Activated T-cell treated with anti-CD3 and anti-CD28 coated beads for 4 hours (primary cell): ENCODE results near the gene NPTX2.

Experiments
- DNase-seq: peaks from one replicate; pipeline ENCODE4 v3.0.0-alpha.2; 2020

NPTX2 gene

GRCh38 chr7:98619450-98620321 lies 2.6 kb downstream of the NPTX2 start:
- DNase-seq: no peak

- DNase-seq: no peak
Observed at GRCh38 chr7:98621573-98622482, 4.7 kb downstream of the NPTX2 start.

DNA sequence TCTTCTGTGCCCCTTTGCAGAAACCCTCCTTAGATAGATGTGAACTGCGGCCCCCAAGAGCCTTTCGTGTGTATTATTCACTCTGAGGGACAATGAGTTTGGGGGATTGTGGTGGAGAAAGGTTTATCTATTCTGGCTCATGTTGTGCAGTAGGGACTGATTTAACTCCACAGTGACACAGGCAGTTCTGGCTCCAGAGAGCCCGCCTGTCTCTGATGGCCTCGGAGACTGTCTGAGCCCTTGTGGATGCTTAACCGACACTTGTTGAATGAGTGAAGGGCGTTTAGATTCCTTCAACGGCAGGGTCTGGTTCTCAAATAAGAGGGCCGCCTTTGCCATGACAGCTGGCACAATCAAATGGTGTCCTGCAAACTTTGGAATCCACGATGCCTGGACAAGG lies 5.8 kb downstream of the NPTX2 start:
- DNase-seq: no peak

DNA sequence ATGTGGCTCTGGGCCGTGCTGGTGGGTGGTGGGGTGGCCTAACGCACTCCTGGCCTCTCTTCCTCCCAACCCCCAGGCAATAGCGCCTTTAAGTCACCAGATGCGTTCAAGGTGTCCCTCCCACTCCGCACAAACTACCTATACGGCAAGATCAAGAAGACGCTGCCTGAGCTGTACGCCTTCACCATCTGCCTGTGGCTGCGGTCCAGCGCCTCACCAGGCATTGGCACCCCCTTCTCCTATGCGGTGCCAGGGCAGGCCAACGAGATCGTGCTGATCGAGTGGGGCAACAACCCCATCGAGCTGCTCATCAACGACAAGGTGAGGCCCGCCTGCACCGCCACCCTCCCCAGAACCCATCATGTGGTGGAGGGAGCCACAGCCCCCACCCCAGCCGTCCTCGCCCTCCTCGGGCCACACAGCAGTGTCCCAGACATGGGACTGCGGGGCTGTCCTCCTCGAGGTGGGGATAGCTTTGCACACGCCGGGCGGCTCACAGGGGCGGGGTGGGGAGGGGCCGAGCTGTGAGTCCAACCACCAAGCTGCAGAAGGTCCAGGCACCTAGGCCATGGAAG lies 7.8 kb downstream of the NPTX2 start:
- DNase-seq: no peak

GRCh38 chr7:98626460-98627412 lies 9.7 kb downstream of the NPTX2 start:
- no peak for DNase-seq

DNA sequence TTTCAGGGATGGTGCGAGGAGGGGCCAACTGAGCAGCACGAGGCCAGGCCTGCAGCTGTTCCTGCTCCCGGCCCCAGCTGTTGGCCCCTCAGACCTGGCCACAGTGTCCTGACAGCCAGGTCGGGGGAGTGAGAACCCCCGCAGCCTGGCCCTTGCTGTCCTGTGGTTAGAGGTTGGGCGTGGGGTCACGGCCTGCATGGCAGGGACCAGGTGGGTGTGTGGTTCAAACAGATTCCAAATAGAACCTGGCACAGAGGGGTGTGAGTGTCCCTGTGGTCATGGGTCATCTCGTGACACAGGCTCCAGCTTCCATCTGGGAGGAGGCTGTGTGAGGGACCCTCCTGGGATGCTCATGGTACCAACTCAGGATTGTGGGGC lies 10.3 kb downstream of the NPTX2 start:
- DNase-seq: no peak

GRCh38 chr7:98628418-98628817 lies 11.3 kb downstream of the NPTX2 start:
- no peak for DNase-seq

DNA sequence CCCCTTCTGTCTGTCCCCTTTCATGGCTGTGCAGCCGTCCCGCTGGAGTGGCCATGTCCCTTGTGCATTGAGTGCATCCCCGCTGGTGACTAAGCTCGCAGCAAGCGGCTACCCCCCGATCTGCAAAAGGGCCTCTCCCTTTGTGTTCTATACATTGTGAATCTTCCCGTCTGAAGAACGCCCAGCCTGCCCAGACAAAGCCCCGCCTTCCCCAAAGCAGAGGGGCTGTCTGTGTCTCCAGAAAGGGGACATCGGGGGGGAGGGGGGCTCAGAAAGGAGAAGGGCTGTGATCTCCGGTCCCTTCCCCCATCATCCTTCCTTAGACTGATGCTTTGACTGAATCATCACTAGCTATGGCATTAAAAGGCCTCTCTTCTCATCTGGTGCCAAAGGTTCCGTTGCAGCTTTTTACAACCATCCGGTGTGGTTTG lies 11.9 kb downstream of the NPTX2 start:
- DNase-seq: no peak

GRCh38 chr7:98630149-98630548 lies 13.1 kb downstream of the NPTX2 start:
- no peak for DNase-seq

GRCh38 chr7:98630770-98631169 lies 13.7 kb downstream of the NPTX2 start:
- no peak for DNase-seq

DNA sequence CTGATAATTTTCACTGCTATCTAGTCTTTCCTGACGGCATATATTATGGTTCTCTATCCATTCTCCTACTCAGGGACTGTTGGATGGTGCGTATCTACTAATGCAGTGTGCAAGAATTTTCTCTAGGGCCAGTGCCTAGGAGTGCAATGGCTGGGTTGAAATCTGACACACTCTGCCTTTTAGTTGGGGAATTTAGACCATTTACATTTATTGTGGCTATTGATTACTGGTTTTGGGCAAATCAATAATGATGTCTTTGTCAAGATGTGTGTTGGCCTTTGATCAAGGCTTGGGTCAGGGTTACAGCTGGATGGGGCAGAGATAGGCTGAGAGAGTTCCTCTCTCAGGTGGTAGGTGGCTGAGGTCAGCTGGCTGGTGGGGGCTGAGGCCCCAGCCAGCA lies 21.8 kb downstream of the NPTX2 start:
- no peak for DNase-seq

DNA sequence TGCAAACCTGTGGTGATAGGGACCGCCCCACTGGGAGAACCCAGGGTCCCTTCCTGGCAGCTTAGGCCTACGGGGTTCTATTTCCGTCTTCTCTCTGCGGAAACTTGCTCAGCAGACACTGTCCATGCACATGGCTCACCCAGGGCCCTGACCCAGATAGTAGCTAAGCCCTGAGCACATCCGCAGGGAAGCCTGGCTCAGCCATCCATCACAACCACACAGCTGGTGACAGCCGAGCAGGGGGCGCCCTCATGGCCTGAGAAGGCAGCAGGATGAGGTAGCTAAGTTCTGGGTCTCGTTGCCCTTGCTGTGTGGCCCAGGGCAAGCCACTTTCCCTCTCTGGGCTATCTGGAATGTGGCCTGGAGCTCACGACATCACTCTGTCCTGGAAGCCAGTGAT lies 23.3 kb downstream of the NPTX2 start:
- no peak for DNase-seq

GRCh38 chr7:98641646-98642500 lies 24.8 kb downstream of the NPTX2 start:
- DNase-seq: no peak

DNA sequence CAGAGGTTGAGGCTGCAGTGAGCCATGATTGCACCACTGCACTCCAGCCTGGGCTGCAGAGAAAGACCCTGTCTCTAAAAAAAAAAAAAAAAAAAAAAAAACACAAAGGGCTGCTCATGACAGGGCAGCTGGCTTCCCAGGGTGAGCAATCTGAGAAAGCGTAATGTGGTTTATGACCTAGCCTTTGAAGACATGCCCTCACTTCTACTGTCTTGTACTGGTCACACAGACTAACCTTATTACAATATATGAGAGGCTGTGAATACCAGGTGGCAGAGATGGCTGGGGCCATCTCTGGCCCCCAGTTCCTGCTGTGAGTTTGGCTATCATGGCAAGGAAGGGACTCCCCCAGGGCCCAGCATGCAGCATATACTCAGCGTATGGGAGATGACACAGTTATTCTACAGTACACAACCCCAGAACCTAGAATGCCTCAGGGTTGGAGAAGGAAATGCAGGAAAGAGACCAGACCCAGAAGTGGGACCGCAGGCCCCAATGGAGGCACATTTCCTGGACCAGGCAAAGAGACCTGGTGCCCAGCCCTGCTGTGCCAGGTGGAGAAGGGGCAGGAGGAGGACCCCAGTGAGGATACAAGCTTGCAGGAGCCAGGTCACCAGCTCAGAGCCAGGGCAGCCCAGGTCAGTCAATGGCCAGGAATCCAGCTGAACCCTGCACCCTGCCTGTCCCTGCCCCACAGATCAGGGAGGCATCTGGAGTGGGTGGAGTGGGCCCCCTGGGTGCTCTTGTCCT lies 26.3 kb downstream of the NPTX2 start:
- DNase-seq: no peak

- no peak for DNase-seq
Observed at GRCh38 chr7:98646465-98646864, 29.4 kb downstream of the NPTX2 start.

GRCh38 chr7:98647326-98647725 lies 30.2 kb downstream of the NPTX2 start:
- no peak for DNase-seq

GRCh38 chr7:98651760-98652159 lies 34.7 kb downstream of the NPTX2 start:
- DNase-seq: no peak

GRCh38 chr7:98653601-98654310 lies 36.7 kb downstream of the NPTX2 start:
- DNase-seq: no peak

DNA sequence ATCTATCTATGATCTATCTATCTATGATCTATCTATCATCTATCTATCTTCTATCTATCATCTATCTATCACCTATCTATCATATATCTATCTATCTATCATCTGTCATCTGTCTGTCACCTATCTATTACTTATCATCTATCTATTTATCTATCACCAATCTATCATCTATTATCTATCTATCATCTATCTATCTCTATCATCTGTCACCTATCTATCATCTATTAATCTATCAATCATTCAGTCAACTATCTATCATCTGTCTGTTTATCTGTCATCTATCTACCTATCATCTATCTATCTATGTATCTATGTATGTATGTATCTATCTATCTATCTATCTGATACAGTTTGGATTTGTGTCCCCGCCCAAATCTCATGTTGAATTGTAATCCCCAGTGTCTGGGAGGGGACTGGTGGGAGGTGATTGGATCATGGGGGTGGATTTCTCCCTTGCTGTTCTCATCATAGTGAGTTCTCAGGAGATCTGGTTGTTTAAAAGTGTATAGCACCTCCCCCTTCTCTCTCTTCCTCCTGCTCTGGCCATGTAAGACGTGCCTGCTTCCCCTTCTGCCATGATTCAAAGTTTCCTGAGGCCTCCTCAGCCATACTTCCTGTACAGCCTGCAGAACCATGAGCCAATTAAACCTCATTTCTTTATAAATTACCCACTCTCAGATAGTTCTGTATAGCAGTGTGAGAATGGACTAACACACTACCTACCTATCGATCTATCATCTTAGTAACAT lies 37.6 kb downstream of the NPTX2 start:
- no peak for DNase-seq
